Endothelial cell of umbilical vein (primary cell): ENCODE data around the gene PNMA8A. TPM values are rescaled to one million over a fixed set of nuclear protein-coding genes. Genes with fewer than 3 reads are reported as not detected.

ENCODE experiments used
- BruUV-seq: library from RNA; stranded (reverse); fragments of 400-500 nt; replicated peaks from 2 replicates; lab custom pipeline; 2021; lab: Mats Ljungman, UMichigan
- CTCF ChIA-PET: fragments of 300-600, 350-600 bp; sonication (Branson Sonifier 250); formaldehyde crosslinking; loops from one replicate; lab custom pipeline; 2021; ENCODE audit warnings: antibody characterized with exemption, inconsistent platforms; lab: Charles Lee
- POLR2A ChIA-PET: fragments of 300-600, 350-600 bp; sonication (Branson Sonifier 250); formaldehyde crosslinking; loops from one replicate; lab custom pipeline; 2021; ENCODE audit warnings: antibody characterized with exemption, inconsistent platforms; lab: Charles Lee
- DNase-seq: peaks from one replicate; pipeline ENCODE4 v3.0.0-alpha.2; 2011; ENCODE audit warnings: low read depth, low spot score
- FAIRE-seq: peaks from 2 replicates; lab custom pipeline; 2011; peaks lifted over from hg19 to GRCh38; lab: Jason Lieb, UNC
- H2AFZ ChIP-seq: 2 replicates; pipeline ENCODE4 v1.6.0; 2012; ENCODE audit warnings: low read depth, low read length, control low read depth, inconsistent platforms
- H3K27ac ChIP-seq: 2 replicates; pipeline ENCODE4 v1.5.1; 2011; ENCODE audit warnings: low read depth, mild to moderate bottlenecking, control low read depth, low read length, moderate library complexity; ENCODE audit not compliant: insufficient read depth
- H3K27me3 ChIP-seq, 2 experiments: 2 replicates each; pipeline versions ENCODE4 v1.6.0 to v1.6.1; 2011; ENCODE audit warnings: low read length in 2 of 2, mixed read lengths in 1 of 2; ENCODE audit not compliant: control insufficient read depth in 2 of 2, insufficient read depth in 2 of 2
- H3K36me3 ChIP-seq, 2 experiments: 2 replicates in 1 of 2; 3 replicates in 1 of 2; pipeline ENCODE4 v1.5.1; 2011; ENCODE audit warnings: low read length in 2 of 2, mild to moderate bottlenecking in 1 of 2, moderate library complexity in 1 of 2; ENCODE audit not compliant: control insufficient read depth in 2 of 2, insufficient read depth in 2 of 2; ENCODE audit errors: extremely low read depth in 1 of 2
- H3K4me1 ChIP-seq: 3 replicates; pipeline ENCODE4 v1.5.1; 2011; ENCODE audit warnings: mild to moderate bottlenecking, low read length; ENCODE audit not compliant: control insufficient read depth, insufficient read depth; ENCODE audit errors: extremely low read depth
- H3K4me2 ChIP-seq: 2 replicates; pipeline ENCODE4 v1.6.1; 2011; ENCODE audit warnings: low read length, control low read depth, mixed read lengths; ENCODE audit not compliant: insufficient read depth
- H3K4me3 ChIP-seq, 3 experiments: fragments of 200-600 bp in 1 of 3; sonication (generic), shearing (Covaris generic) in 1 of 3; replicated peaks in 1 of 3; 2 replicates each; pipeline ENCODE4 v1.5.1; 2011 to 2016; ENCODE audit warnings: control low read depth in 3 of 3, low read length in 3 of 3, mild to moderate bottlenecking in 2 of 3, inconsistent platforms in 1 of 3, low read depth in 1 of 3, moderate library complexity in 1 of 3; ENCODE audit not compliant: insufficient read depth in 1 of 3
- H3K79me2 ChIP-seq: 2 replicates; pipeline ENCODE4 v1.6.0; 2012; ENCODE audit warnings: low read length, inconsistent platforms; ENCODE audit not compliant: control insufficient read depth, insufficient read depth
- H3K9ac ChIP-seq: replicated peaks from 2 replicates; pipeline ENCODE3; 2011; ENCODE audit warnings: low read length, control low read depth; ENCODE audit not compliant: insufficient read depth; ENCODE audit errors: extremely low read depth
- H3K9me1 ChIP-seq: replicated peaks from 3 replicates; pipeline ENCODE4 v1.6.0; 2011; ENCODE audit warnings: mild to moderate bottlenecking, low read length; ENCODE audit not compliant: control insufficient read depth, insufficient read depth; ENCODE audit errors: extremely low read depth
- H3K9me3 ChIP-seq: replicated peaks from 2 replicates; pipeline ENCODE4 v1.5.1; 2012; ENCODE audit warnings: low read length, inconsistent platforms; ENCODE audit not compliant: control insufficient read depth, insufficient read depth
- H4K20me1 ChIP-seq: replicated peaks from 2 replicates; pipeline ENCODE3; 2011; ENCODE audit warnings: mild to moderate bottlenecking, low read length; ENCODE audit not compliant: control insufficient read depth, insufficient read depth; ENCODE audit errors: extremely low read depth
- CTCF ChIP-seq, 2 donors: IDR thresholded peaks; 1 replicate in 1 of 2; 2 replicates in 1 of 2; pipeline ENCODE4 v1.5.1; 2011; ENCODE audit warnings: low read length in 2 of 2, mild to moderate bottlenecking in 2 of 2, moderate library complexity in 2 of 2, control low read depth in 1 of 2, inconsistent platforms in 1 of 2, low read depth in 1 of 2; ENCODE audit not compliant: insufficient read depth in 1 of 2; ENCODE audit errors: extremely low read depth in 1 of 2
- FOS ChIP-seq: IDR thresholded peaks from 2 replicates; pipeline ENCODE4 v1.6.1; 2011; ENCODE audit warnings: mild to moderate bottlenecking, low read length, moderate library complexity, borderline replicate concordance; ENCODE audit not compliant: insufficient read depth
- GATA2 ChIP-seq: IDR thresholded peaks from 2 replicates; pipeline ENCODE4 v1.7.0; 2011; ENCODE audit warnings: low read depth, mild to moderate bottlenecking, moderate library complexity, mixed read lengths, low read length; ENCODE audit not compliant: insufficient read length, insufficient read depth
- JUN ChIP-seq: IDR thresholded peaks from 2 replicates; pipeline ENCODE4 v1.6.1; 2011; ENCODE audit warnings: borderline replicate concordance, low read depth; ENCODE audit not compliant: insufficient read length, insufficient read depth
- POLR2A ChIP-seq: IDR thresholded peaks from 2 replicates; pipeline ENCODE4 v1.6.1; 2012; ENCODE audit warnings: low read depth, mild to moderate bottlenecking, control low read depth, low read length
- POLR2AphosphoS5 ChIP-seq: IDR thresholded peaks from 2 replicates; pipeline ENCODE4 v1.6.1; 2012; ENCODE audit warnings: low read depth, mild to moderate bottlenecking, control low read depth, low read length, moderate library complexity; ENCODE audit not compliant: insufficient read depth
- dilution Hi-C: fragments of 300-500 bp; cut with MboI; formaldehyde crosslinking; loops from one replicate; pipeline ENCODE4 v1.15.0; 2019; ENCODE audit warnings: low sequenced_read_pairs; ENCODE audit not compliant: extremely low pct_ligation_motif_present
- intact Hi-C: fragments of 100-400 bp; cut with micrococcal nuclease; formaldehyde crosslinking; loops from one replicate; pipeline ENCODE4 v1.10.0; 2022
- polyA plus RNA-seq, 4 experiments: library from polyadenylated mRNA; depleted of rRNA in 3 of 4; stranded (reverse) in 3 of 4; unstranded in 1 of 4; fragments of >200 nt; gene quantifications; 2 replicates each; pipeline versions ENCODE4 v1.2.1 to v1.2.3, GENCODE V29; 2011 to 2012; ENCODE audit warnings: missing spikeins in 1 of 4
- total RNA-seq: library from RNA; stranded (reverse); gene quantifications from 2 replicates; pipeline ENCODE4 v1.2.3, GENCODE V29; 2021

PNMA8A gene
- total and polyA plus RNA-seq, 2 donors (not counting 3 experiments of a cell fraction or from before 2014, with no cell fraction given): 0.25 to 0.27 TPM

DNA sequence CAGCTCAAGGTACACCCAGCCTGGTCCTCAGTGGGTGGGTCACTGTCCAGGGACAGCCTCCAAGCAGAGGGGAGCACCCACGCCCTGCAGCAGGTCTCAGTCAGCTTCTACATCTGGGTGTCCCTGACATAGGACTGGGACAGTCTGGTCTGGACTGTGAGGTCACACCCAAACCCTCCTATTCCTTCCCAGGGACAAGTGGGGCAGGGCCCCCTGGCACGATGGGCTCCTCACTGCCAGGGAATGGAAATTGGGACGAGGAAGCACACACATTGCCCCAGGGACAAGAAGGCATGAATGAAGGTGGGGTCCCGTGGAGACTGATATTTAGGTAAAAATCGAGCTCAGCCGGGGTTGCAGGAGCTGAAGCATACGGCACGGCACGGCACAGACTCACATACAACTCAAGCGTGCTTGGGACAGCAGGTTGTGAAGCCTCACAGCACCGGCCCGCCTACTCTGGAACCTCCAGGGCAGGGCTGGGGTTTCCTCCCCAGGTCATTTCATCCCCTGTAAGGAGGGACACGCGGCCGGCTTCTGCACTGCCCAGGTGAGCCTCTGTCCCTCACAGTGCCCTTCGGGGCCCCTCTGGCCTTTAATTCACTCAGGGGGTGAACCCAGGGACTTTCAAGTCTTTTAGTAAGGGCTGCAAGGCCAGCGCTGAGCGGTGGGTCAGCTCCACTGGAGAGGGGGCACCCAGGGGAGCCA is 20.8 kb upstream of the PNMA8A start:
- Histone ChIP-seq H3K27ac (no peak overlapping the region), H3K9ac (no peak overlapping the region), H3K4me2 (no peak overlapping the region), H3K4me1 (peaks cover 11% of the 10 kb centered on the region), H3K36me3 (no peaks in the 10 kb centered on the region), H2AFZ (no peak overlapping the region), H3K27me3 (peaks cover 74 to 80% of the 10 kb centered on the region in 2 experiments), H3K9me1 (no peaks in the 10 kb centered on the region), H3K9me3 (no peaks in the 10 kb centered on the region), H3K4me3 (no peak overlapping the region), H3K79me2 (no peaks in the 10 kb centered on the region), H4K20me1 (no peaks in the 10 kb centered on the region)
- no TSS peak for BruUV-seq
- TF ChIP-seq GATA2 (no peak), POLR2AphosphoS5 (no peak), POLR2A (no peak), JUN (no peak), FOS (no peak), CTCF (IDR thresholded peaks at IDR 0.05; ENCODE audit: extremely low read depth in 1 of 2, insufficient read depth in 1 of 2, low read depth in 1 of 2, low read length in 2 of 2) (no peak)
- CTCF ChIA-PET: interaction anchor here (1.2 kb wide), 1 partner anchor 87 kb away, joined by 3 read pairs; no protein-coding TSS in a partner anchor
- intact Hi-C loops: no loop called here
- POLR2A ChIA-PET: no interaction called here
- DNase-seq: no peak
- dilution Hi-C loops: no loop called here
- no peak for FAIRE-seq
